Body of pancreas (tissue), 4 donors: ENCODE data around the gene ROBO1. TPM values are rescaled to one million over a fixed set of nuclear protein-coding genes. Genes with fewer than 3 reads are reported as not detected.

Experiments
- ATAC-seq: fragments of 150-250 bp; one replicate; pipeline ENCODE4 v1.9.1; 2016
- DNase-seq, 4 donors: peaks; one replicate each; pipeline ENCODE4 v3.0.0-alpha.2; 2019
- H3K27ac ChIP-seq, 4 donors: fragments of 200-600 bp; sonication (generic); 1 replicate in 3 of 4; 2 replicates in 1 of 4; pipeline versions ENCODE4 v1.5.1 to v1.6.1; 2016 to 2019; ENCODE audit warnings: mild to moderate bottlenecking in 1 of 4, mixed read lengths in 1 of 4, moderate library complexity in 1 of 4
- H3K27me3 ChIP-seq, 2 donors: fragments of 200-600 bp; sonication (generic); one replicate each; pipeline ENCODE4 v1.6.0; 2016; ENCODE audit warnings: mild to moderate bottlenecking in 1 of 2
- H3K36me3 ChIP-seq, 2 donors: fragments of 200-600 bp; sonication (generic); replicated peaks in 1 of 2; 2 replicates each; pipeline ENCODE4 v1.5.1; 2016; ENCODE audit warnings: low read depth in 2 of 2; ENCODE audit not compliant: insufficient read depth in 1 of 2
- H3K4me1 ChIP-seq: fragments of 200-600 bp; sonication (generic); one replicate; pipeline ENCODE4 v1.6.0; 2016
- H3K4me3 ChIP-seq, 2 donors: fragments of 200-600 bp; sonication (generic); 1 replicate in 1 of 2; 2 replicates in 1 of 2; pipeline ENCODE4 v1.5.1; 2016 to 2019
- H3K9me3 ChIP-seq, 3 donors: fragments of 200-600 bp; sonication (generic); 1 replicate in 2 of 3; 2 replicates in 1 of 3; pipeline ENCODE4 v1.5.1; 2016
- CTCF ChIP-seq, 7 experiments: fragments of 450-650 bp in 4 of 7; fragments of 200-600 bp in 3 of 7; sonication (generic) in 3 of 7; IDR thresholded peaks; one replicate each; pipeline ENCODE4 v1.5.1; 2016 to 2019; ENCODE audit warnings: antibody characterized with exemption in 7 of 7
- POLR2A ChIP-seq, 3 donors: fragments of 450-650 bp; IDR thresholded peaks; one replicate each; pipeline ENCODE4 v1.6.1; 2016; ENCODE audit warnings: antibody characterized with exemption in 3 of 3, mild to moderate bottlenecking in 2 of 3
- WGBS, 2 donors: methylation state at CpG; one replicate each; pipeline ENCODE4 v1.1.5; 2017; 5-methylcytosine and 5-hydroxymethylcytosine counted together
- intact Hi-C: fragments of 100-400 bp; cut with DNase I; formaldehyde crosslinking; loops from one replicate; pipeline ENCODE4 v1.15.1; 2023
- total RNA-seq, 2 donors: library from RNA; depleted of rRNA; stranded (reverse); fragments of >200 nt; gene quantifications; one replicate each; pipeline ENCODE4 v1.1.0, GENCODE V29; 2016

ROBO1 gene
- total RNA-seq, 2 donors from 2014 or later: 3.9 to 9.9 TPM

GRCh38 chr3:79597709-79598108 lies 170.1 kb downstream of the ROBO1 start:
- no peak for TF ChIP-seq CTCF (IDR thresholded peaks at IDR 0.05)
- TF ChIP-seq POLR2A (IDR thresholded peaks at IDR 0.05): no peak
- Histone ChIP-seq H3K9me3 (no peaks in the 10 kb centered on the region), H3K36me3 (no peaks in the 10 kb centered on the region), H3K4me3 (no peak overlapping the region), H3K4me1 (no peaks in the 10 kb centered on the region), H3K27ac (no peak overlapping the region), H3K27me3 (no peaks in the 10 kb centered on the region)
- 39 to 56% methylated on average over 2 of the region's 2 CpGs for WGBS, 2 donors
- DNase-seq (no peak), ATAC-seq (no peak)
- intact Hi-C loops: no loop called here

- Histone ChIP-seq H3K4me3 (no peak overlapping the region), H3K4me1 (no peaks in the 10 kb centered on the region), H3K9me3 (no peaks in the 10 kb centered on the region), H3K36me3 (no peaks in the 10 kb centered on the region), H3K27ac (no peak overlapping the region), H3K27me3 (no peaks in the 10 kb centered on the region)
- intact Hi-C loops: no loop called here
- DNase-seq: no peak
- ATAC-seq: no peak
- no peak for TF ChIP-seq POLR2A (IDR thresholded peaks at IDR 0.05)
- TF ChIP-seq CTCF (IDR thresholded peaks at IDR 0.05): no peak
Observed at GRCh38 chr3:79587150-79587549, 180.6 kb downstream of the ROBO1 start.

DNA sequence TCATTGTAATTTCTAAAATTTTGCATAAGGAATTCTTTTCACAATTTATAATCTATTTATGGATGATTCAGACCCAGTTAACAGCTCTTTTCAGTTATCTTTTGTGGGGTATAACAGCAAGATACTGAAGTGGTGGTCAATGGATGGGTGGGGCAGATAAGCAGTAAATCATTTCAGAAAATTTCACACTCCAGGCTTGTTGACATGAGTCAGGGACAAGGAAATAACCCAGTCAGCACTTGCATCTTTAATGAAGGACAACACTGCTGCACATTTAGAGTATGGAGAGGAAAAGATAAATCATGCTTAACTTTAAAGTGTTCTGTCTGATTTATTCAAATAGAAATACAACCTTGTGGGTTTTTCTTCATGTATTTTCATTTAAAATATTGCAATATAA lies 181.6 kb downstream of the ROBO1 start:
- H3K27ac ChIP-seq: no peak overlapping the region
- intact Hi-C loops: no loop called here
- no peak for ATAC-seq
- no peaks in the 10 kb centered on the region for H3K36me3 ChIP-seq
- H3K27me3 ChIP-seq: no peaks in the 10 kb centered on the region
- no peak overlapping the region for H3K4me3 ChIP-seq
- no peak for TF ChIP-seq CTCF (IDR thresholded peaks at IDR 0.05)
- TF ChIP-seq POLR2A (IDR thresholded peaks at IDR 0.05): no peak
- H3K9me3 ChIP-seq: no peaks in the 10 kb centered on the region
- DNase-seq: no peak
- no peaks in the 10 kb centered on the region for H3K4me1 ChIP-seq

- intact Hi-C loops: no loop called here
- ATAC-seq: no peak
- TF ChIP-seq CTCF (IDR thresholded peaks at IDR 0.05) (no peak), POLR2A (IDR thresholded peaks at IDR 0.05) (no peak)
Observed at GRCh38 chr3:79572930-79573329, 194.9 kb downstream of the ROBO1 start.

GRCh38 chr3:79568938-79569337 lies 198.9 kb downstream of the ROBO1 start:
- H3K36me3 ChIP-seq: no peaks in the 10 kb centered on the region
- H3K4me3 ChIP-seq: no peak overlapping the region
- no peak overlapping the region for H3K27ac ChIP-seq
- H3K9me3 ChIP-seq: no peaks in the 10 kb centered on the region
- intact Hi-C loops: no loop called here
- no peaks in the 10 kb centered on the region for H3K4me1 ChIP-seq
- WGBS, 2 donors: 20 to 35% methylated on average over 10 of the region's 10 CpGs
- H3K27me3 ChIP-seq: no peaks in the 10 kb centered on the region
- TF ChIP-seq POLR2A (IDR thresholded peaks at IDR 0.05) (no peak), CTCF (IDR thresholded peaks at IDR 0.05) (no peak)
- no peak for DNase-seq
- ATAC-seq: no peak

More at GRCh38 chr3:79572930-79573329, 194.9 kb downstream of the ROBO1 start:
- Histone ChIP-seq H3K9me3 (no peaks in the 10 kb centered on the region), H3K4me3 (no peak overlapping the region), H3K36me3 (no peaks in the 10 kb centered on the region), H3K4me1 (no peaks in the 10 kb centered on the region), H3K27me3 (no peaks in the 10 kb centered on the region), H3K27ac (no peak overlapping the region)
- no peak for DNase-seq
- 79 to 83% methylated on average over 7 of the region's 7 CpGs for WGBS, 2 donors
